ENCODE results near the gene SPECC1.

SPECC1 gene

DNA sequence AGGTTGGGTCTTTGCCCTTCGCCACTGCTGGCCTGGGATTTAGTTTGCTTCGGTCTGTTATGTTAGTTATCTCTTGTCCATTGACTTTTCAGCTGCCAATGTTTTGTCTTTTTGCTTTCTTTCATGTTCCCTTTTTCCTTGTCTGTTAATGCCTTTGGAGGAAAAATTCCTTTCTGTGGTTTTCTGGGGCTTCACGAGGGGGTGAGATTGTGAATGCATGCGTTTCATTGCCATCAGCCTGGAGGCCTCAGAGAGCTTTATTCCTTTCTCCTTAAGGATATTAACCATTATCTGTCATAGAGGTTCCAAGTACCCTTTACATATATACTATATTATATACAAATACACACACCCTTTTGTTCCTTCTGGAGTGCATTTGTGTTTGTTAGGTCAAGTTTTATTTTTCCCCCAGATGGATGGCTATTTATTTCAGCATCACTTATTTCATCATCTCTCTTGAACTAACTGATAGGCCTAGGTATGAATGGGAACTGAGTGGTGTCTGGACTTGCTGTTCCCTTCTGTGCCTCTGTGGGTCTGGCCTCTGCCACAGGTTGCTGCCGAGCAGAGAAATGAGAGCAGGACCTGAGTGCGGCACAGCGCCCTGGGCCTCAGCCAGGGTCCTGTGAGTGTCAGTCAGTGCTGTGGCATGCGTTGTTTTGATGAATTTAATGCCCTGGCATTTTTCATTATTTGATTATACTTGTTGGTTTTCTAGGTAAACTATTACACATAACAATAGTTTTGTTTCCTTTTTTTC is 264.8 kb downstream of the SPECC1 start:
- DNase-seq (ENCODE audit: low read depth) = no peak

DNA sequence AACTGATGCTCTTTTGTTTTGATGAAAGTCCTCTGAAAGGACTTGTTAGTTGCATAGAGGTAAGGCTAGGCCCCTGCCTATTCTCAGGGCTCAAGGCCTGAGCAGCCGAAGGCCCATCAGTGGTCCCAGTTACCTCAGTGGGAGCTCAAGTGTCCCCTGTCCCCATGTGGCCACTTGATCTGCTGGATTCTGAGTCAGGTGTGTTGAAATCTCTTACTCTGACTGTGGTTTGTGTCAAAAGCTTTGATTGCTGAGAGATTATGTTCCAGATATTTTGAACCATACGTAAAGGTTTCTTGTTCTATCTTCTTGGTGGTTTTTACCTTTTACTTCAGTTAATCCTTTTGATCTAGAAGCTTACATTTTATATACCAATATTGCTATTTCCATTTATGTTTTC is 266.5 kb downstream of the SPECC1 start:
- DNase-seq (ENCODE audit: low read depth) = no peak

DNA sequence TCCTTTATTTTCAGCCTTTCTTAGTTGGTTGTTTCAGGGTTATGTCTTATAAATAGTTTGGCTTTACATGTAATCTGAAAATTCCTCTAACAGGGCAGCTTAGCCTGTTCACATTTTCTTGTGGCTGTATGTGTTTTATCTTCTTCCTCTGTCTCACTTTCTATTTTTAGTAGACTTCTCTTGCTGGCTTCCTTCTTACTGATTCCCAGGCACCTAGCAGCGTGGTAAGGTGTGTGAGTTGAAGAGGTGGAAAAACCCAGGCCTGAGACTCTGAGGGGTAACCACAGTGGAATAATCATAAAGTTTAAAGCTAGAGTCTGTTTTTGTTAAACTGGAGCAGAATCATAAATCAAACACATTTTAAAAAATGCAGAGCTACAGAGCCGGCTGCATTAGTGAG is 267.3 kb downstream of the SPECC1 start:
- DNase-seq (ENCODE audit: low read depth) = no peak

DNA sequence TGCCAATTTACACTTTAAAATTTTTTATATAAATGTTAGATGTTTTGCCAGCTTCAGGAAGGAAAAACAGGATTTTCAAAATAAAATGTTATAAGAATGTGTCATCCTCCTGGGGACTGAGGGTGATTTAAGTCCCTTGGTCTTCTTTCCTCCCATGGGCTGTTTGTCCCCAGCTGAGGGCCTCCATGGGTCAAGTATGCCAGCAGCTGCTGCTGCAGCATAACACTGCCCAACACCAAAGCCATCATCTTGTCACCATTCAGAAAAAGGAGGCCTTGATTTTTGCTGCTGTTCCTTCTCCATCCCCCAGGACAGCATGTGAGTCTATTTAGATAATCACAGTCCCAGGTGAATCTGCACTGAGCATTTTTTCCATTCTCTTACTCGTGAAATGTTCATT is 269.6 kb downstream of the SPECC1 start:
- DNase-seq (ENCODE audit: low read depth) = no peak

DNA sequence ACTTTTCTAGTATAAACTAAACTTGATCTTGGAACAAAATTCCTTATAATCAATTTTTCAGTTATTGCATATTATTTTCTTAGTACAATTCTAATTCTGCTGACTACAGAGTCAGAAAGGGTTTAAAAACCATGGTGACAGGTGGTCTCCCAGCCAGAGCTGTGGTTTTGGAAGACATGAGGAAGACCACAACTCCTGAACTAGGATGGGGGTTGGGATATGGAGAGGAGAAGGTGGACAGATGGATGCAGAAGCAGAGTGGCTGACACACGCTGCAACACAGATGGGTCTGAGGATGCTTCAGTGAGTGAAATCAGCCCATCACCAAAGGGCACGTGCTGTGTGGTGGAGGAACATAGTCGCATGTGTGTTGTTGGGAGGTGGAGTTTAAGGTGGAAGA is 270.5 kb downstream of the SPECC1 start:
- no peak for DNase-seq (ENCODE audit: low read depth)

DNA sequence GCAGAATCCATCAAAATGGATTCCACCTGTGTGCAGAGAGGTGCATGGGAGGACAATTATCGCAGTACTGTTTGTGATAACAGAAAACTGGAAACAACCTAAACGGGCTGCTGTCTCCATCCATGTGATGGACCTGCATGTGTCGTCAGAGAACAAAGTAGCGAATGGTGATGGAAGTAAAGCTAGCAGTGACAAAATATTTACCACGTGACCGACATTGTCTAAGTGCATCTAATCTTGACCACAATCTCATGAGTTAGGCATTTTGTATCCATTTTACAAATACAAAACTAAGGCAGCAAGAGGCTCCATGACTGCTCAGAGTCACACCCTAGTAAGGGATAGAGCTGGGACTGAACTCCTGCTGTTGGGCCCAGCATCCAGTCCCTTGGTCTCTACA is 270.9 kb downstream of the SPECC1 start:
- DNase-seq (ENCODE audit: low read depth) = no peak

DNA sequence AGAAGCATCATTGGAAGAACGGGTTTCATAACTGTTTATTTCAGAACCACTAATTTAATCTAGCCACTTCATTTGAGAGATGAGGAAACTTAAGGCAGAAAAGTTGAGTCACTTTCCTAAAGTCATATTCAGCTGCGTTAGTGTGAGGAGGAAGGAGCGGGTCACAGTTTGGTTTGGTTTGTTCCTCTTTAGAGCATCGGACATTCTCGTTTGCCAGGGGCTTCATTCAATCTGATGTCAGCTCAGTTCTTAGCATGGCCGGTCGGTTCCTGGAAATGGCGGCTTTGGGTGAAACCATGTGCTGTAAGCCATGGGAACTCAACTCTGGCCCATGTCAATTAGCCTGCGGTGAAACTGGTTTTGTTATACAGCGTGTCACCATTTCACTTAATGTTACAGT is 271.7 kb downstream of the SPECC1 start:
- no peak for DNase-seq (ENCODE audit: low read depth)

DNA sequence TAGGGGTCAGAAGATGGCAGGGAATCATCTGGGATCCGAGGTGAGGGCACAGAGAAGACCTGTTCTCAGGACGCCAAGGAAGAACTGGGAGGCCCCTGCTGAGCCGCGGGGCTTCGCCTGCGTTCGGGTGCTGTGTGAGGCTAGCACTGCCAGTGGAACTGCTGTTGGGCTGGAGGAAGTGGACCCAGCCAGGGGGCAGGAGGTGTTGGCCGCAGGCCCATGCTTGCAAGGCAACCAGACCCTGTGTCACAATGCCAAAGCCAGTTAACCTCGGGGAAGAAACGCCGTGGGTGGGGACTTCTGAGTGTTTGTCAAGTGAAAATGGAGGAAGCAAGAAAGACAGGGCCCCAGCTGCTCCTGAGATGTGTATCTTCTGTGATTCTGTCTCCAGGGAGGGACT is 272.7 kb downstream of the SPECC1 start:
- no peak for DNase-seq (ENCODE audit: low read depth)

DNA sequence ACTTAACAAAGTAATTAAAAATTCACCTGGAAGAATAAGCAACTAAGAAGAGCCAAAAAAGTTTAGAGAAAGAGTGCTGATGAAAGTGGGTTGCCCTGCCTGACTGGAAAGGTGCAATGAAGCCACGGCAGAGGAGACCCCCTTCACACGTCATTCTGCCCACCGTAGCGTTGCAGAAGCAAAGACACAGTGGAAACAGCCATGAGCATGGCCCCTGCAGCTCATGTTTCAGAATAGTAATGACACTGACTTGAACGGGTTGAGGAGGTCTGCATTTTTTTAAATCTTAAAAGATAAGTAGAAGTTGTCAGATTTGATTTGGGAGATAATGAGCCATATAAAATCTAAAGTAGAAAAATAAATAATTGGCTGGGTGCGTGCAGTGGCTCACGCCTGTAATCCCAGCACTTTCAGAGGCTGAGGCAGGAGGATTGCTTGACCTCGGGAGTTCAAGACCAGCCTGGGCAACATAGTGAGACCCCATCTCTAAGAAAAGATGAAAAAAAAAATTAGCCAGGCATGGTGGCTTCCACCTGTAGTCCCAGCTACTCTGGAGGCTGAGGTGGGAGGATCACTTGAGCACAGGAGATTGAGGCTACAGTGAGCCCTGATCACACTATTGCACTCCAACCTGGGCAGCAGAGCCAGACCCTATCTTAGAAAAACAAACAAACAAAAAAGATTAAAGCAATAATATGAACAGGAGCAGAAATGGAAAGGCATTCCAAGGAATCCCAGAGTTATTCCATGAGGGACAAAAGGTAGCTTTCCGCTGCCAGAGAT is 273.6 kb downstream of the SPECC1 start:
- DNase-seq (ENCODE audit: low read depth) = no peak

DNA sequence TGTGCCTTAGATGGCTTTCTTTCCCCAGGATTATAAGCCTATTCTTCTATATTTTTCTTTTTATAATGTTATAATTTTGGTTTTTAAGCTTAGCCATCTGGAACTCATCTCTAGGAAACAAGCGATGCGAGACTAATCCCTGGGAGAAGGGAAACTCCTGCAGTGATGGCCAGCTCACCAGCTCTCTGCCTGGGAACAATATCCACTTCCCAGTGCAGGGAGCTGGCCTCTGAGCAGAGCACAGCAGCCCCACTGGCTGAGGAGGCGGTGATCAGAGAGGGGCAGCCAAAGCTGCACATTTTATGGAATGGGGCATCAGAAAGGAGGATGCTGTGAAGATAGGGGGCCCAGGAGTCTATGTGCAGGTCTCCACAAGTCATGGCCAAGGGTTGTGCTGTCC is 274.9 kb downstream of the SPECC1 start:
- no peak for DNase-seq (ENCODE audit: low read depth)

DNA sequence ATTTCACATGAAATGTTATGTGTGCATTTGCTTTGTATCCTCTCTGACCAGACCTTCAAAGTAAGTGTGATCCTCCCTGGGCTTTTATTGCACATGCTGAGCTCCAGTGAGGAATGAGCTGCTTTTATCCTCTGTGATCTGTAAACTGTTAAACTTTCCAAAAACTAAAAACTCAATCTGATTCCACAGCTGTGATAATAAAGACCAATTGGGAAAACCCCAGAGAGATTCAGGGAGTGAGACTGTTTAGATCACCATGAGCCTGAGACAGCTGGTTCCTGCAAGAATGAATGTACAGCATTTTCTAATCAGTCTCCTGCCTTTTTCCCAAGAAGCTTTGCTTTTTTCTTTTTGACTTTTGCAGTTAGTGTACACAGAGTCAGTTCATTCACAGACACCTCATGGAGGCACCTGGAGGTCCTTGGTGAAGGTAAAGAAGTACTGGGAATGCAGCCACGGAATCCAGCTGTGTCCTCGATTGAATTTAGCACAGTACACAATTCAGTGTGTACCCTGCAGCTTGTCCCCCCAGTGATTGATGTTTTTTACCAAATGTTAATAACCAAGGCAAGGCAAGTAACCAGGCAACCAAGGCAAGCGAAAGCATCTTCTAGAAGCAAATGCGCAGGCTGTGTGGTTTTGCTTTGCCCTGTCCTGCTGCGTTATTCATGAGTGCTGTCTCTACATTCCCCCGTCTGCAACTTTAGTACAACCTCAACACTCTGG is 275.6 kb downstream of the SPECC1 start:
- no peak for DNase-seq (ENCODE audit: low read depth)

DNA sequence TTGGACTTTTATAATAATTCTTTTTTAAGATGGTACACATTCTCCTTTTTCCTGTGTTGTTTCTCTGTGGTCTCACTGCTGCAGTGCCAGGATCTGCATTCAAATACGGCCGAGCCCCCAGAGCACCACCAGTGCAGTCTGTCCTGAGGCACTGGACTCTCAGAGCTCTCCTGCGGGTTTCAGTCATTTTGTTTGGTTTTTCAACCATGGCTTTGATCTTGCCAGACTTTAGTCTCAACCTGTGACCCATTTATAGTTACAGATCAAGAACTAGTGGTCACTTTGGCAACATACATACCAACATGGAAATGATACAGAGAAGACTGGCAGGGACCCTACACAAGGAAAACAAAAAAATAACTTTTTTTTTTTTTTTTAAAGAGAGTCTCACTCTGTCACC is 280.8 kb downstream of the SPECC1 start:
- DNase-seq (ENCODE audit: low read depth) = no peak

DNA sequence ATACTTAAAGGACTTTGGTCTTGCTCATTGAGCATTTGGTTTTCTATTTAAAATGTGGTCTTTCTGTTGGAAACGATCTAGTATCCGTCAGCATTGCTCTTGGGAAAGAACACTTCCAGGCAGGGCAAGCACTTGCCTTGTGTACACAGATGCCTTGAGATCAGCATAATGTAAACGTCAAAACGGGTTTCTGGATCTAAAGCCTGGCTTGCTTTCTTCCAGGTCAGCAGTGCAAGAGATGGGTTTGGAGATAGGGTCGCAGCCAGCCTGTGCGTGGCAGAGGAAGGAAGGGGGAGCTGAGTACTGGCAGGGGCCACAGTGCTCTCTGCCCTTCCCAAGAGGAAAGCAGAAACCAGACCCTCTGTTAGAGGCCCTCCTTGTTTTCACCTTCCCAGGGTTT is 282.7 kb downstream of the SPECC1 start:
- DNase-seq (ENCODE audit: low read depth) = no peak

DNA sequence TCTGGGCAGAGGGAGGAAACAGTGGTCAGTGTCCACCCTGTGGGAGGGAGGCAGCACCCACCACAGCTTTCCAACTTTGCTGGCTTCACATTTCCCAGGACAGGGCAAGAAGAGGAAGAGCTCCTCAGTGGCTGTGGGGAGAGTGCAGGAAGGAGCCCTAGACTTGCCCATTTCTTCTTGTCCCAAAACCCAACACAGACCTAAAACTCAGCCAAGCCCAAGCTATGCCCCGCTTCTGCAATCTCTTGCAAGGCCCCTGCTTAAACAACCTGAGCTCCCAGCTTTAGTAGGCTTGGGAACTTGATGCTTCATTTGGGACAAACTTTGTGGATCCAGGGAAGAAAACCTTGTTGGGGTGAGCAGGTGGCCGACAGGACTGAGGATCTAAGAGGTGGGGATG is 284.3 kb downstream of the SPECC1 start:
- no peak for DNase-seq (ENCODE audit: low read depth)

DNA sequence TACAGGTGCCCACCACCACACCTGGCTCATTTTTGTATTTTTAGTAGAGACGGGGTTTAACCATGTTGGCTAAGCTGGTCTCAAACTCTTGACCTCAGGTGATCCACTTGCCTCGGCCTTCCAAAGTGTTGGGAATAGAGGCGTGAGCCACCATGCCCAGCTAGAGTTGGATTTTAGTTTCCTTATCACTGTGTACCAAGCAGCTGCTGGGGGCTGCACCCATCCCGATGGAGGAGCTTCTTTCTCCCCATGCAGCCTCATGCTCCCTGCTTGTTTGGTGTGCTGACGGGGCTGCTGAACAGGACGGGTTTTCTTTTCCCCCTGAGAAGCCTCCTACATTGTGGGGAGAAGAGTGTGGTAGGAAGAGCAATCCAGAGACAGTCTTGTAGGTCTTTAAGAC is 285.0 kb downstream of the SPECC1 start:
- no peak for DNase-seq (ENCODE audit: low read depth)

DNA sequence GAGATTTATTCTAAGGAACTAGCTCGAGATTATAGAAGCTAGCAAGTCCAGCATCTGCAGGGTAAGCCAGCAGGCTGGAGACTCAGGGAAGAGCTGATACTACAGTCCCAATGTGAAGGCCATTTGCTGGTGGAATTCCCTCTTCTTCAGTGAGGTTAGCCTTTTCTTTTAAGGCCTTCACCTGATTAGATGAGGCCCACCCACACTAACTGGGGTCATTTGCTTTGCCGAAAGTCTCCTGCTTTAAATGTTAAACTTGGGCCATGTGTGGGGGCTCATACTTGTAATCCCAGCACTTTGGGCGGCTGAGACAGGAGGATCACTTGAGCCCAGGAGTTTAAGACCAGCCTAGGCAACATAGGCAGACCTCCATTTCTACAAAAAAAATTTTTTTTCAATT is 289.9 kb downstream of the SPECC1 start:
- DNase-seq (ENCODE audit: low read depth) = no peak

DNA sequence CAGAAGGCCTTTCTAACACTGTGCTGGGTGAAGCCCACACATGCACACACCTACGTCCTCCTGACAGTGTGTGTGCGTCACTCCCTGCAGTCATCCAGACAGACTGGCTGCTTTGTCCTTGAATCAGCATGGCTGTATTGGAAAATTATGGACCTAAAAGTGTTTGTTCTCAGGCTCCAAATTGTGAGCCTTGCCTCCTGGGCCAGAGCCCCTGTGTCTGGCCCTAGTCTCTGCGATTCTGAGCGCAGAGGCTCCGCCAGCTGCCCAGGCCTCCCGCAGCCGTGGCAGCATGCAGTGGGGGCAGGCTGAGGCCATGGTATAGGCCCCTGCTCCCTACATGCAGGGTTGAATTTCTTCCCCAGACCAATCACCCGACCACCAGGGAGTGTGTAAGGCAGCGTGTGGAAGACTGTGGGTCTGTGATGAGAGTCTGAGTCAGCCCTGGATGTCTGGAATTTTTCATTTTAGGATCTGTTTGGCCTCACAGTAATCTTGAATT is 291.3 kb downstream of the SPECC1 start:
- no peak for DNase-seq (ENCODE audit: low read depth)

DNA sequence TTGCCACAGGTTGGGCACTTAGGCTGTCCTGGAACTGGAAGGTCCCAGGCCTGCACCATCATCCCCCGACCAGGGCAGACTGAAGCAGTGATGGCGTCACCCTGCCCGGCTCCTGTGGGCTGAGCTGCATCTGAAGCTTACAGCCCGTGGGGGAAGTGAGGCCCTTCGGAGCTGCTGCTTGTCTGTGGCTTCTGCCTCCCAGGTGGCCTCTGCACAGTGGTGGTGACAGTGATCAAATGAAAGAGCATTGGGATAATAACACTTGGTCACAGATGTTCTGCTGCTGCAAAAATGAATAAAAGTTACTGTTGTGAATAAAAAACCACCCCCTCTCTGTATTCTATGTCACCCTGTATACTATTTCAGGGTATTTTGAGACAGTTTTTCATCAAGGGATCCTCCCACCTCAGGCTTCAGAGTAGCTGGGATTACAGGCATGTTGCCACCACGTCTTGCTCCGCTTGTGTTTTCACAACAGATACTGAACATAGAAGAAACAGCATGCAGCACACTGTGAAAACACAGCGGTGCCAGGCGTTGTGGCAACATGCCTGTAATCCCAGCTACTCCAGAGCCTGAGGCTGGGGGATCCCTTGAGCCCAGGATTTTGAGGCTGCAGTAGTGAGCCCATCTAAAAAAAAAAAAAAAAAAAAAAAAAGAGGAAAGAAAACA is 293.2 kb downstream of the SPECC1 start:
- DNase-seq (ENCODE audit: low read depth) = no peak

DNA sequence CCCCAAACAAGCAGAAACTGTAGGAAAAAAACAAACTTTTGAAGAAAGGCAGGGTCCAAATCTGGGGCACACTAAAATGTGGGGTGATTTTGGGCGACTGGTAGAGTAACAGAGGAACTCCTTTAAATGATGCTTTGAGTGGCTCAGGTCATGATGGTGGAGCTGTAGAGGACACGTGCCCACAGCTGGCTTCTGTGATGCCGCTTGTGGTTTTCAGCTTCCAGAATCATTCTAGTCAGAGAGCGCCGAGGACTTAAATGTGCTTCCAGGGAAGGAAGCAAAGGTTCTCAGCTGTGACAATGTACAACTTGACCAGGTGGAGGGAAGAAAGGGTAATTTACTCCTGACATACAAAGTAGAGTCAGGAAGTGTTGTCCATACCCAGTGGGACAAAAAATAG is 295.8 kb downstream of the SPECC1 start:
- DNase-seq (ENCODE audit: low read depth) = no peak

DNA sequence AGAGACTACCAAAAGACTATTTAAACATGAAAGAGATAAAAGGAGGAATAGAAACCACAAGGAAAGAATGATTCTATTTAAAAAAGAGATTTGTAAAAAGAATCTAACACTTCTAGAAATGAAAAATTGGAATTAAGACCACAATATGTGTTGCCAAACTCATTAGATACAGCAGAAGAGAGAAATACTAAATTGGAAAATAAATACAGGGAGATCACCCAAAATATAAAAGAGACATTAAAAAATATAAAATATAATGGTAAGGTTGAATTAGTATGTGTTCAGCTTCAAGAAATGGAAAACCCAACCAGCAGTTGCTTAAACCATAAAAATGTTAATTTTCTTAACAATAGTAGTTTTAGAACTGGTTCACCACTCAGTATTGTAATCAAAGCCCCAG is 297.8 kb downstream of the SPECC1 start:
- no peak for DNase-seq (ENCODE audit: low read depth)

DNA sequence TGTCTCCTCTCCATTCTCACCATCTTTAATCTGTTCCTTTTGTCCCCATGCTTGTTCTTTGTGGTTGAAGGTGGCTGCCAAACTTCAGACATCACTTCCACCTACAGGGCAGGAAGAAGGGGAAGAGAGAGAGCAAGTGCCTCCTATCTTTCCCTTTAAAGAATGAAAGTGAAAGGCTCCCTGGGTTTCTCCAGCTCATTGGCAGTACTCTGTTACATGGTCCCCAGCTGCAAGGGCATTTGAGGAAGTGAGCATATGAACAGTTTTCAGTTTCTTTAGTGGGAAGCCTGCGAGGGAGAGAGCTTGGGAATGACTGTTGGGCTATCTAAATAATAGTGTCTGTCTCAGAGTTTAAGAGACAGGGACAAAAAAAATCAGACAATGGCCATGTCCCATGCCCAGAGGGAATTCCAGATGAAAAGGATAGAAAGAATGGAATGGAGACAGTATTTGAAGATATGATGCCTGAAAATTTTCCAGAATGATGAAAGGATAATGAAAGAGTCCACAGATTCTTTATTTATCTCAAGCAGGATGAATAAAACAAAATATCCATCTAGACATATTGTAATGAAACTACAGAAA is 298.3 kb downstream of the SPECC1 start:
- no peak for DNase-seq (ENCODE audit: low read depth)

DNA sequence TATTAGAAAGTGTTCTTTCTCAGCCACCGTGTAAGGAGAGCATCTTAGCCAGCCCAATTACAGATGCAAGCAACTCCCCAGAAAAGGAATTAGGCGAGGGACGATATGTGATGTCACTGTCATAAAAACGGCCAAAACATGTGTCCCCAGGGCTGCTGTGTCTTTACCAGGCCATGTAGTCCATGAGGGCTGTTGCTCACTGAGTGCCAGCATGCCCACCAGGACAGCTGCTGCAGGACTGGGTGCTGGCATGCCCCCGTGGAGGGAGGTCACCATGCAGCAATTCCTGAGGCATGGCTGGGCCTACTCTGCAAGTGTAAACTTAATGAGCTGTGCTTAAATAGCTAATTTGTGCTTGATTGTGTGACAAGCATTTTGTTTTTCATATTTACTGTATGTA is 301.3 kb downstream of the SPECC1 start:
- DNase-seq (ENCODE audit: low read depth) = no peak
